Left lobe of liver (tissue), 2 donors: ENCODE results near the gene ACSL1. TPM values are rescaled to one million over a fixed set of nuclear protein-coding genes. Genes with fewer than 3 reads are reported as not detected.
"Not testable (repeated sequence)": the region's sequence is repeated elsewhere in the genome, so short reads cannot be mapped to it uniquely, and the experiment has no call there.

Experiments
- ATAC-seq: fragments of 200-7000 bp; cut with Tn5 transposase; one replicate; pipeline ENCODE4 v1.9.1; 2020; ENCODE audit warnings: mild to moderate bottlenecking, moderate library complexity
- DNase-seq: peaks from one replicate; pipeline ENCODE4 v3.0.0-alpha.2; 2020; ENCODE audit warnings: low spot score
- total RNA-seq: library from RNA; stranded (reverse); gene quantifications from one replicate; pipeline ENCODE4 v1.2.1, GENCODE V29; 2021
- donor health status: DM: no; HTN: no; CAD: no; lungs with moderate emphysema.
- donor health status: DM: no; HTN: yes; CAD: no.

The ACSL1 gene
- total RNA-seq, 1 donor from 2014 or later = 818 TPM

GRCh38 chr4:184843984-184844554 lies 18.3 kb upstream of the ACSL1 start:
- DNase-seq = no peak
- ATAC-seq = no peak

- DNase-seq, ATAC-seq: not testable (repeated sequence)
Measured at GRCh38 chr4:184839075-184839399, 13.3 kb upstream of the ACSL1 start.

- DNase-seq (no peak), ATAC-seq (peak; percentile 23)
Measured at GRCh38 chr4:184838249-184839074, 12.7 kb upstream of the ACSL1 start.

GRCh38 chr4:184836613-184837012 lies 10.8 kb upstream of the ACSL1 start:
- ATAC-seq (no peak), DNase-seq (no peak)

- DNase-seq (no peak), ATAC-seq (no peak)
Measured at GRCh38 chr4:184833046-184833838, 7.5 kb upstream of the ACSL1 start.

DNA sequence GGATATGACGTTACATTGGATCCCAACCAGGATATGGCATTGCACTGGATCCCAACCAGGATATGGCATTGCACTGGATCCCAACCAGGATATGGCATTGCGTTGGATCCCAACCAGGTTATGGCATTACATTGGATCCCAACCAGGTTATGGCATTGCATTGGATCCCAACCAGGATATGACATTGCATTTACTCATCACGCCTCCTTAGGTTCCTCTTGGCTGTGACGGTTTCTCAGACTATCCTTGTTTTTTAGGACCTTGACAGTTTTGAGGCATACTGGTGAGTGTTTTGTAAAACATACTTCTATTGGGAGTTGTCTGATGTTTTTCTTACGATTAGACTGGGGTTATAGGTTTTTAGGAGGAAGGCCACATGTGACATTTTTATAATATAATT lies 5.4 kb upstream of the ACSL1 start:
- ATAC-seq (no peak), DNase-seq (no peak)

DNA sequence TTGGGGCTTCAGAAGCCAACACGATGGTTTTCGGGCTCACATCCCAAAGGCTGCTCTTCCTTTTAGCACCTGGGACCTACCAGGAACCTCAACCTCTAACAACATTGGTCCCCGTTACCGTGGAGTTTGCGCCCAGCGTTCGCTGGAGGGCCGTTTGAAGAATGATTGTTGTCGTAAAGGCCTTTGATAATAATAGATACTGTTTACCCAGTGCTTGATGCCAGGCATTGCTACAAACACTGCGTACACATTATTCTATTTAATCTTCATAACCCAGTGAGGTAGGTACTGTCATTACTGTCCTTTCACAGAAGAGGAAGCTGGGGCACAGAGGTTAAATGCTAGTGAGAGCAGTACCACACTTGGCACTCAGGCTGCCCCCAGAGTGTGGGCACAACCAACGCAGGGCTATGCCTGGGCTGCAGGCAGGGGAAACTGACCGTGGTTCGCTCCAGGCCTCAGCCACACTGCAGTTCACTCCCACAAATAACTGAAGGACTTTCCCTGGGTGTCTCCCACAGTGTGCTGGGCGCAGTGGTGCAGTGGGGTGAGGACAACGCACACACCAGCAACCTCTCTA lies 1.0 kb upstream of the ACSL1 start:
- ATAC-seq = peak; percentile 35
- no peak for DNase-seq

GRCh38 chr4:184825141-184825895 lies 450 bp downstream of the ACSL1 start:
- ATAC-seq (peak; percentile 0), DNase-seq (no peak)

DNA sequence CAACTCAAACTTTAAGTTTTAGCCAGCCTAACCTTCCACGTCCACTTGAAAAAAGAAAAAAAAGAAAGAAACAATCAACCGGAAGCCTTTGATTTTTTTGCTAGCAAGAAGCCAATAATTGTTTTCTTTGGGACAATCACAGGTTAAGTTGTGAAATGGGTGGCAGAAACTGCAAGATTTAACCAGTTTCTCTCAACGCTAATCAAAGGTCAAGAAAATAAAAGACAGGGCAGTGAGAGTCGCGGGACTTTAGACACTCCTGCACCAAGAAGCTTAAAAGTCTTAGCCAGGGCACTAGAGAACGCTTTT lies 1.0 kb downstream of the ACSL1 start:
- ATAC-seq (no peak), DNase-seq (no peak)

GRCh38 chr4:184824081-184824775 lies 1.5 kb downstream of the ACSL1 start:
- no peak for ATAC-seq
- no peak for DNase-seq

DNA sequence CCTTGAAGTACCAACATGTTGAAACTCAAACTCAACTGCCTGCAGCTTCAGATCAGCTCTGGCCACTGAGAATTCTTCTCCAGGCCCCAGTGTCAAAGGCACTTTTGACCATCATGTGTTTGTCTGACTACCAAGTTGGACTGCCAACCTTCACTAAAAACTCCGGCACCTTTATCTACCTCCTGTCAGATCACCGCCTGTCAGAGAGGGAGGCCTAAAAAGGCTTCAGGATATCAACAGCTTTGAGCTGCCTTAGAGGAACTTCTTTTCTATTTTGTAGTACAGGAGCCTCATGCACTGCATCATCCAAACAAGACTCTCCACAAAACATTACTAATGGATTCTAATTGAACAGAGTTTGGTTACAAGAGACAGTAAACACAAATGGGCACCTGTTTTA lies 2.8 kb downstream of the ACSL1 start:
- ATAC-seq (peak; percentile 3), DNase-seq (no peak)

GRCh38 chr4:184822356-184822755 lies 3.4 kb downstream of the ACSL1 start:
- no peak for DNase-seq
- ATAC-seq = no peak

DNA sequence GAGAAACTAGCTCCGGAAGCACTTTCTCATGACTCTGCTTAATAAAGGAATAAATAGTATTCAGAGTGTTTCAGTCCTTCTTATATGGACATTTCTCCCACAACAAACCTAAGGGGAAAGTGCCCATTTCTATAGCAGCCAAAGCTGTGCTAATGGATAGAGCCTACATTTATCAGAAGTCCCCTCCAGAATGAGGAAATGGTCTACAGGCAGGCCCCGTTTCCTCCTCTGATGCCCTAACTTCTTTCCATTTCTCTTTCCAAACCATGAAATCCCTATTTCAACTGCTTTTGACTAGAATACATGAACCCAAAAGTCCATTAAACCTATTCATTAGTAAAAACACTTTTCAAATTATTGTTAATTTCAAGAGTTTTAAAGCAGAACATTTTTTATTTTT lies 4.5 kb downstream of the ACSL1 start:
- DNase-seq (no peak), ATAC-seq (no peak)

DNA sequence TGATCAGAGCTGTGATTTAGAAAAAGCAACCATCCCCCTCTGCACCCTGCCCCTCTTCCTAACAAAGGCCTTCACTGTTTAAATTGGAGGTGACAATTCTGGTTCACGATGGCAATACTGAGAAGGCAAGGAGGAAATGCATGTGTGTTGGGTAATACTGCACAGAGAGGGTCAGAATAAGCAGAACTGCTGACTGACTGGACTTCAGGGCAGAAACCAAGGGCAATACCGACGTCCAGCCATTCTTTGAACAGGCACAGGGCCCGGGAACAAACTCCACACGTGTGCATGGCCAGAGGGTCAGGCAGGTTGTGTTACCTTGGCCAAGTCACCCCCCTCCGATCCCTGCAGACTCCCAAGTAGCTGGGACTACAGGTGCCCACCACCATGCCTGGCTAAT lies 6.0 kb downstream of the ACSL1 start:
- peak; percentile 59 for ATAC-seq
- DNase-seq = peak; percentile 93

GRCh38 chr4:184818216-184818564 lies 7.6 kb downstream of the ACSL1 start:
- ATAC-seq = no peak

DNA sequence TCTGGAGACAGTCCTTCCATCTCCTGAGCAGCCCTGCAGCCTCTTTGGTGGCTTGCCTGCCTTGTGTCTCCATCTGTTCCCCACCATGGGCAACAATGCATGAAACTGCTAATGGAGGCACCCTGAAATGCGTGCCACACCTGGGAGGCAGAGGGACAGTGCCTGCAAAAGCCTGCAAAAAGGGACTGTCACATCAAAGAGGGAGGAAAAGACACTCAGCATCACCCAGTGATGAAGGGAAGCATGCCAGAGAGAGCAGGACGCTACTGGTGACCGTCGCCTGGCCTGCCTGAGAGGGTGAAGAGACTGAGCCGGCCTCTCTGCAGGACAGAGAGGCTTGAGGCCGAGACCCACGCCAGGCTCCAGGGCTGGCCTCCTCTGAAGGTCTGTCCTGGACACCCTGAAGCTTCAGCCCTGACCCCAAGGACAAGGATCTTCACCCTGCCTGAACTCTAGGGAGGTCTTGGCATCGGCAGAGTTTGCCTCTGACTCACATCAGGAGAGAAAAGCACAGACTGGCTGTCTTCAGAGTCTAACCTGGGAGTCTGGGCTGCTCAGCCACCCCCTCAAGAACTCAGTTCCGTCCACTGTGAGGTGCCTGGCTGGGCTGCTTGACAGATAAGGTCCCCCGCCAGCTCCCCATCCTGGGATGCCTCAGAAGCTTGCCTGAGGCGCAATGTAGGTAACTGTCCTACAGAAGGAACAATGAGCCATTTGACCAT lies 8.1 kb downstream of the ACSL1 start:
- peak; percentile 1 for ATAC-seq
- DNase-seq = no peak

More at GRCh38 chr4:184818216-184818564, 7.6 kb downstream of the ACSL1 start:
- no peak for DNase-seq

DNA sequence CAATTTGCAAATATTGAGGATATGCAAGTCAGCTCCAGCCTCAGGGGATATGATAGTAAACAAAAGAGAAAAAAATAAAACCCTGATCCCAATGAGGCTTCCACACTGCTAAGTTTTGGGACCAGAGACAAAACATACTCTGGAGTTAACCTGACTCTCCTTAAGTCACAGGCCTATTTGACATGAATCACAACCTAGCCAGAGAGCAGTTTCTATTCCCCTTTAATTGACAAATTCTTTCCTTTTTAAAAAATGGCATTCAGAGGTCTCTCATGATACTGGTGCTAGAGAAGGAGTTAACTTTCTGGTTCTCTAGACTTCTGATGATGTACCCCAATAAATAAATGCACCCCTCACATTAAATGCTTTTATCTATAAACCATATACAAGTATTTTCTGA lies 8.8 kb downstream of the ACSL1 start:
- ATAC-seq = no peak

DNA sequence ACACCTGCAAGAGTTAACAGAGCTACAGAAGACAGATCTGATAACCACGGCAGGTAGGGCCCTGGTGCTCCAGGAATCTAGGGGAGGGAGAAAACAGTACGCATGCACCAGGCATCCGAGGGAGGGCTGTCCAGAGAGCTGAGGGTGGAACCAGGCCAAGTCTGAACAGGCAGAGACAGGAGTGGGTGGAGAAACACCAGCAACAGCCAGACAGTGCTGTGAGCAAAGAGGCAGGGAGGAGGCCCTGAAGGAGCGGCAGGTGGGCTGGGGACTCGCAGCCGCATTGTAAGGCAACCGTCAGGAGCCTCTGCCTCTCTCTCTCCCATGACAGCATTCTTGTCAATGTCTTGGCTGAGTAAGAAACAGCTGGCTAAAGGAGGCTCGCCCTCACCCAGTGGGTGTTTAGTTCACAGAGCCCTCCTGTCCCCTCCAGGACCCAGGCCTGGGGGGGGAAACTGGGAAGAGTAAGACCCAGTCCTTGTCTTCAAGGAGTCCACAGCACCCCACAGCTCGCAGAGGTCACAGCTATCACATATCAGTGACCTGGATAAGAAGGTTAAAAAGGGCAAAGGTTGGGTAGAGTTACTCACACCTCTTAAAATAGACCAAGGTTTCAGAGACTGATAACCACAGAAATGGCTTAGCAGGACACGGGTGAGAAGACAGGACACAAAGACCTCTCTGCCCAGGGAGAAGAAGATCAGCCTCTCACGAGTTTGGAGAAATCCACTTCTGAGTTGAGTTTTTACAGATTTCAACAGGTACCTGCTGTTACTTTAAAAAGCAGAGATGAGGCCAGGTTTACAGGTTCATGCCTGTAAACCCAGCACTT lies 10.5 kb downstream of the ACSL1 start:
- ATAC-seq (peak; percentile 49), DNase-seq (peak; percentile 88)

More for the DNA sequence above, 8.8 kb downstream of the ACSL1 start:
- DNase-seq = no peak

- ATAC-seq (no peak), DNase-seq (no peak)
Measured at GRCh38 chr4:184814686-184815045, 11.1 kb downstream of the ACSL1 start.
